ENCODE measurements around the gene NDUFS6. TPM values are rescaled to one million over a fixed set of nuclear protein-coding genes. Genes with fewer than 3 reads are reported as not detected.

NDUFS6 gene
- total RNA-seq, 1 donor from 2014 or later, result 21.3 TPM

DNA sequence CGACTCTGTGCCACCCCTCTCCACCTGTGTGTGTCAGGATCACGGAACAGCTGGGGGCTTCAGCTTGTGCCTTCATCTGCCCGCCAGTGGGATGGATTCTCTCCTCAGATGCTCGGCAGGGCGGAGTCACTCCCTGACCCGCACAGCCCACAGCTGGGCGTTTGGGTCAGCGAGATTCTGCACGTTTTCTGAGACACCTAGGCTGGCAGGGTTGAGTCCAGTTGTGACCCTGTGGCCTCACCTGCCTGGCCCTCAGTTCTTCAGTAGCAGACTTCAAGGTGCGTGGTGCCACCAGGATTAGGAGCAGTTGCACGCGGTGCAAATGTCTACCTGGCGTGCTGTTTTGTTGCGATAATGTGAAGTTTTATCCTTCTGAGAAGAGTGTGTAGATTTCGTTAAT, 5.0 kb downstream of the NDUFS6 start:
- intact Hi-C loops (cut with DNase I), result no loop called here
- H3K9me3 ChIP-seq, result no peaks in the 10 kb centered on the region

DNA sequence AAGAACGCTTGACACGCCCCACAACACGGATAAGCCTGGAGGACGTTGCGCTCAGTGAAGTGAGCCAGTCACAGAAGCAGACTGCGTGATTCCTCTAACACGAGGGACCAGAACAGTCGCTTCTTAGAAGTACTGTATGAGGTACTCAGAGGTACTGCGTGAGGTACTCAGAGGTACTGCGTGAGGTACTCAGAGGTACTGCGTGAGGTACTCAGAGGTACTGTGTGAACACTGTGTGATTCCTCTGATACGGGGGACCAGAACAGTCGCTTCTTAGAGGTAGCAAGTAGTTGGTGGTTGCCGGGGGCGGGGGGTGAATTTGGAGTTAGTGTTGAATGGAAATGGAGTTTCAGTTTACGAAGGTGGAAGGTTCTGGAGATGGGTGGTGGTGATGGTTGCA, 5.8 kb downstream of the NDUFS6 start:
- no peaks in the 10 kb centered on the region for H3K27me3 ChIP-seq (ENCODE audit: low read depth)
- no peak overlapping the region for H3K4me3 ChIP-seq
- DNase-seq (peak; percentile 34), ATAC-seq (no peak)
- TF ChIP-seq, protein P1, sequence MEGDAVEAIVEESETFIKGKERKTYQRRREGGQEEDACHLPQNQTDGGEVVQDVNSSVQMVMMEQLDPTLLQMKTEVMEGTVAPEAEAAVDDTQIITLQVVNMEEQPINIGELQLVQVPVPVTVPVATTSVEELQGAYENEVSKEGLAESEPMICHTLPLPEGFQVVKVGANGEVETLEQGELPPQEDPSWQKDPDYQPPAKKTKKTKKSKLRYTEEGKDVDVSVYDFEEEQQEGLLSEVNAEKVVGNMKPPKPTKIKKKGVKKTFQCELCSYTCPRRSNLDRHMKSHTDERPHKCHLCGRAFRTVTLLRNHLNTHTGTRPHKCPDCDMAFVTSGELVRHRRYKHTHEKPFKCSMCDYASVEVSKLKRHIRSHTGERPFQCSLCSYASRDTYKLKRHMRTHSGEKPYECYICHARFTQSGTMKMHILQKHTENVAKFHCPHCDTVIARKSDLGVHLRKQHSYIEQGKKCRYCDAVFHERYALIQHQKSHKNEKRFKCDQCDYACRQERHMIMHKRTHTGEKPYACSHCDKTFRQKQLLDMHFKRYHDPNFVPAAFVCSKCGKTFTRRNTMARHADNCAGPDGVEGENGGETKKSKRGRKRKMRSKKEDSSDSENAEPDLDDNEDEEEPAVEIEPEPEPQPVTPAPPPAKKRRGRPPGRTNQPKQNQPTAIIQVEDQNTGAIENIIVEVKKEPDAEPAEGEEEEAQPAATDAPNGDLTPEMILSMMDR (IDR thresholded peaks at IDR 0.05), result no peak
- intact Hi-C loops (cut with DNase I), result no loop called here
- no peaks in the 10 kb centered on the region for H3K9me3 ChIP-seq
- peaks cover 5% of the 10 kb centered on the region for H3K4me1 ChIP-seq
- H3K36me3 ChIP-seq, result peaks cover 94% of the 10 kb centered on the region
- no peak overlapping the region for H3K27ac ChIP-seq

More for the DNA sequence above, 5.0 kb downstream of the NDUFS6 start:
- no peak overlapping the region for H3K4me3 ChIP-seq
- H3K4me1 ChIP-seq, result peaks cover 7% of the 10 kb centered on the region
- H3K27me3 ChIP-seq (ENCODE audit: low read depth), result no peaks in the 10 kb centered on the region
- ATAC-seq, result no peak
- TF ChIP-seq, protein P1 (IDR thresholded peaks at IDR 0.05), result no peak
- DNase-seq, result no peak
- H3K36me3 ChIP-seq, result peaks cover 86% of the 10 kb centered on the region
- H3K27ac ChIP-seq, result no peak overlapping the region

DNA sequence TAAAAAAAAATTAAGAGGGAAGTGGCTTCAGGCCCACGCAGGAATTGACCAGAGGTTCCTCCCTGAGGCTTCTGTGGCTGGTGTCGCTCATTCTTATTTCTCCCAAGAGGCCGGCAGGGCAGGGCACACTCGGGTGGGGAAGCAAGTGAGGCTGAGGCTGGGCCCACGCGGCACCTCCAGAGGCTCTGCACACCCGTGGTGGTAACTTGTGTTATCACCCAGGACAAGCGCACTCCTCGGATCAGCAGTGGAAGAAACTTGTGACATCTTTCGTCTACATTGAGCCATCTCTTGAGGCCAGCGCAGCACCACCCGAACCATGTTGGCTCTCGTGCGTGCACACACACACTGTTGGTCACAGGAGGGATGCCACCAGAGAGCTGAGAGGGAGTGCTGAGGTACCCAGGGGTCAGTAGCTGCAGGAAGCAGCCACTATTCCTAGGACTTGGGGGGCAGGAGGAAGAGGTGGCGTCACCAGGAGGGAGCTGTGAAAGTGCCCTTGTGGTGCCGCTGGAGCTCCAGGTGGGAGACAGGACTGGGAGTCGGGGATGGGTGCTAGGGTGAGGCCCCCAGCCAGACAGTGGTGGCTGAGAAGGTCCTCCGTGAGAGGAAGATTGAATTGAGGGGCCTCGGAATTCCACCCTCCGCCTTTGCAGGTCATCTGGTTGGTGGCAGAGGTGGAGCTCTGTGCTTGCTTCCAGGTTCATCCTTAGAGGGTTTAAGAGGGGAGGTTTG, 6.4 kb downstream of the NDUFS6 start:
- intact Hi-C loops (cut with DNase I), result no loop called here
- DNase-seq (no peak), ATAC-seq (peak; percentile 22 to 48)
- TF ChIP-seq, protein P1 (IDR thresholded peaks at IDR 0.05), result no peak
- Histone ChIP-seq H3K27ac (no peak overlapping the region), H3K4me1 (no peaks in the 10 kb centered on the region), H3K9me3 (no peaks in the 10 kb centered on the region), H3K27me3 (ENCODE audit: low read depth) (no peaks in the 10 kb centered on the region), H3K4me3 (no peak overlapping the region), H3K36me3 (peaks cover 100% of the 10 kb centered on the region)

DNA sequence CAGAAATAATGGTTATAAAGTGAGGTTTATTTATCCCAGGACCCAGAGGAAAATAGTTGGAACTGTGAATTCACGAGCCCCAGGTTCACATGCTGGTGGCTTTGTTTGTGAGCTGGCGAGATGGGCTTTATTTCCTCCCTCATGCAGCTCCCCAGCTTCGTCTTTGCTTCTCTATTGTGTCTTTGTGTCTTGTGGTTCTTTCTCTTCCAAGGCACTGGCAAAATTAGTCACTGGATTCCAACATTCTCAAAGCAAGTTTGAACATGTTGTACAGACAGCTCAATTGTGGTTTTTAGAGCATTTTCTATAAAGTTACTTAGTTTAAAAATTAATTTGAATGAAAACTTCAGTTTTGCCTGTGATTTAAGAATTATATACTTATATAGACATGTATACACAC, 7.2 kb downstream of the NDUFS6 start:
- Histone ChIP-seq H3K27me3 (ENCODE audit: low read depth) (no peaks in the 10 kb centered on the region), H3K4me1 (no peaks in the 10 kb centered on the region), H3K27ac (no peak overlapping the region), H3K36me3 (peaks cover 100% of the 10 kb centered on the region), H3K9me3 (no peaks in the 10 kb centered on the region), H3K4me3 (no peak overlapping the region)
- intact Hi-C loops (cut with DNase I), result no loop called here
- no peak for DNase-seq
- TF ChIP-seq, protein P1 (IDR thresholded peaks at IDR 0.05), result no peak
- no peak for ATAC-seq

DNA sequence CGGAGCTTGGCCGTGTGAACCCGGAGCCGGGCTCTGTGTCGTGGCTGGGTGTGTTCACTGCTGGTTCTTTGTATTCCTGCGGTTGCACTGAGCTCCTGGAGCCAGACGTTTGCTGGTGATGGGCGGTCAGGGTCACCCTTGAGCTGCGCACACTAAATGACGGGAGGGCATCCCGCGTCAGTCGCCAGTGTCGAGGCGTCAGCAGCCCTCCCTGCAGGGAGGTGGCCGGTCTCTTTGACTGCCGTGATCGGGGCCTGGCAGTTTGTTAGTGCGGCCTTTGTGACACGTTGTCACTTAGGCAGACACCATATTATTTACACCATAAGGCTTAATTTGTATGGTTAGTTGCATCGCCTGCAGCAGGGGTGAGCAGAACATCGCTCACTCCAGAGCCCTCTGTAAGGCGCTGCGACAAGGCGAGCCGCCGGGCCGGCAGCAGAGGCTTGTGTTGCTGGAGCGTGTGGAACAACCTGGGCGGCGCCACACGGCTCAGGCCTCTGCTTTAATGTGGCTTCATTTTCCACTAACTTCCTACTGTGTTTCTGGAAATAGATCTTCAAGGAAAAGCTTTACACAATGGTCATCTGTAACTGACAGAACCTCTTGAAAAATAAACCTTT, 8.3 kb downstream of the NDUFS6 start:
- TF ChIP-seq, protein P1 (IDR thresholded peaks at IDR 0.05), result no peak
- Histone ChIP-seq H3K27ac (no peak overlapping the region), H3K36me3 (peaks cover 100% of the 10 kb centered on the region), H3K4me3 (no peak overlapping the region), H3K9me3 (no peaks in the 10 kb centered on the region), H3K27me3 (ENCODE audit: low read depth) (no peaks in the 10 kb centered on the region), H3K4me1 (no peaks in the 10 kb centered on the region)
- intact Hi-C loops (cut with DNase I), result no loop called here
- DNase-seq, result peak; percentile 34
- ATAC-seq, result no peak

All from lower lobe of right lung (tissue), 2 donors.